ENCODE measurements around the gene TSPAN1.

- TF ChIP-seq FOXM1 (IDR thresholded peaks at IDR 0.05; ENCODE audit: low read depth, low read length) (no peak), CTCF (IDR thresholded peaks at IDR 0.05 in 2 of 3, conservative IDR thresholded peaks at IDR 0.05 in 1 of 3; ENCODE audit: control insufficient read depth in 2 of 3, extremely low read depth in 1 of 3, insufficient read depth in 1 of 3, low read depth in 3 of 3, low read length in 3 of 3) (no peak), POLR2AphosphoS5 (IDR thresholded peaks at IDR 0.05; ENCODE audit: low read length) (no peak), NR2C1 (IDR thresholded peaks at IDR 0.05) (no peak), GABPA (IDR thresholded peaks at IDR 0.05; ENCODE audit: low read depth) (no peak), CREB1 (IDR thresholded peaks at IDR 0.05; ENCODE audit: low read depth) (no peak), ATF2 (IDR thresholded peaks at IDR 0.05; ENCODE audit: low read length) (no peak), MAX (IDR thresholded peaks at IDR 0.05; ENCODE audit: low read depth, low read length) (no peak), RAD21 (IDR thresholded peaks at IDR 0.05; ENCODE audit: insufficient read depth, low read depth, low read length) (no peak), PBX3 (IDR thresholded peaks at IDR 0.05; ENCODE audit: insufficient replicate concordance, low read depth, low read length) (no peak), ELK1 (IDR thresholded peaks at IDR 0.05; ENCODE audit: low read depth, low read length) (no peak), TARDBP (IDR thresholded peaks at IDR 0.05; ENCODE audit: borderline replicate concordance) (no peak)
Observed at GRCh38 chr1:46181343-46182260, 6.7 kb downstream of the TSPAN1 start.
